Superior temporal gyrus (tissue), 1 donor: ENCODE measurements around the gene CEBPG.
A peak's percentile ranks its signal among the peaks of the same experiment; 100 is the strongest.

Experiments
- DNase-seq: peaks from one replicate; pipeline ENCODE4 v3.0.0-alpha.2; 2016; ENCODE audit errors: extremely low spot score

Gene CEBPG

DNA sequence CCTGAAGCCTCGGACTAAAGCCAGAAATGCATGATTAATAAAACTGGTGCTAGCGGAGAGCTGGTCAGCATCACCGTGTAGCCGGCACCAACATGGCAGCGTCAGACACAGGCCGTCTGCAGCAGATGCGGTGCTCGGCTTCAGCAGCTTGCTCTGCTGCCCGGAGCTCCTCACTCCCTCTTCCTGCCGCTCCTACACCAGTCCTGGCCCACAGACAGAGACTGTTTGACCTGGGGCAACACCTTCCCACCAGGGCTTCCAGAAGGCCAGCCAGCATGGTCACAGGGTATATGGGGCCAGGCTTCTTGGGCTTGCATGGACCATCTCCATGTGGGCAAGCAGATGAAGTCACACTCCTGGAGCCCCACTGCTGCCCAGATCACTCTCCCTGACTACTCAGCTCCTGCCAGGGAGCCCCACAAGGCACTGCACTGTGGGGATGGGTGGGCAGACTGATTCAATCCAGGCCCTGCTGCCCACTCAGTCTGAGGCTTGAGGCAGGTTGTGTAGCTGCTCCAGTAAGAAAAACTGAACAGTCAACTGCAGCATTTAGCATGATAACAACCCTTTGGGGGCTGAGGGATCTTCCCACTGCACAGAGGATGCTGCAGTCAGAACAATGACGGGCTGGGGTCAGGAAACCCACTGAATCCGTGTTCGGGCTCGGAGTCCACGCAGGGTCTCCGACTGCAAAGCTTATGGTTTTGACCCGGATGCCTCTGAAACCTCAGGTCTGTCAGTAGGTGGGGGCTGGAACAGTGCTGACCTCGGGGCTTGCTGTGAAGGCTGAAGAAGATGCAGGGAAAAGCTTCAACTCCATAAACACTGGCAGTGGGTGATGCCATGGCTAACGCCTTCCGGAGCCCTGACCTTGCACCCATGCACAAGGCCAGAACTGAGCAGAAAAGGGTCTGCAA lies 45.6 kb downstream of the CEBPG start:
- no peak for DNase-seq

DNA sequence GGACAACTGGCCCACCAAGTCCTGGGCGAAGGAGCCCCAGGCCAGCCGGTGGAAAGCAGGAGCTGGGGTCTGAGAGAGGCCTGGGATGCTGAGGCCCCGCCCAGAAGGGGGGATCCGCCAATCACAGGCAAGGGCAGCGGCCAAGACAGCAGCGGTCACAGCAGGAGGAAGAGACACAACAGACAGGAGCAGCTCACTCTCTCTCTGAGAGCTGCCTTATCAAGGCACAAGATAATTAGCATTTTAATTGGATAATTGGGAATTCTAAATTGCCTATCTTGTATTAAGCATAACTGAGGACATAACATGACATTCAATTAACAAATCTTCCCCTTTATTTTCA lies 46.2 kb downstream of the CEBPG start:
- no peak for DNase-seq

DNA sequence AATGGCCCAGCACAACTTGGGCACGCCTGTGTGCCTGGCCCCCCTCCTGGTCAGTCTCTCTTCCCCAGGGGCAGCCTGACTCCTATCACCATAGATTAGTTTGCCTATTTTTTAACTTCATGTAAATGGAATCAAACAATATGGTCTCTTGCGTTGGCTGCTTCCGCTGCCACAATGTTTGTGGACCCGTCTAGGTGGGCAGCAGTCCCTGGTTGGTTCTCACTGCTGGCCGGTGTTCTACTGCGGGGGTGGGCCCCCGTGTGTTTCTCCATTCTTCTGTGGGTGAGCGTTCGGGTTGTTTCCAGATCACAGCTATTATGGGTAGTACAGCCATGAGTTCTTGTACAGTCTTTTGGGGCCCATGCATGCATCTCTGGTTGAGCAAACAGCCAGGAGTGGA lies 47.3 kb downstream of the CEBPG start:
- DNase-seq = no peak

DNA sequence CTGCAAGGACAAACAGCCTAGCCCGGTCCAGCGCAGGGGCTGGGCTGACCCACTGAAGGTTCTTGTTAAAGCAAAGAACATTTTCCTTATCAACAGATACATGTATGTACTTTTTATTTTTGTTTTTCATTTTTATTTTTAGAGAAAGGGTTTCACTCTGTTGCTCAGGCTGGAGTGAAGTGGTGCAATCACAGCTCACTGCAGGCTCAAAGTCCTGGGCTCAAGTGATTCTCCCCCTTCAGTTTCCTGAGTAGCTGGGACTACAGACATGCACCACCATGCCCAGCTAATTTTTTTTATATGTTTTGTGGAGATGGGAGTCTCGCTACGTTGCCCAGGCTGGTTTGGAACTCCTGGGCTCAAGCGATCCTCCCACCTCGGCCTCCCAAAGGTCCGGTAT lies 47.9 kb downstream of the CEBPG start:
- DNase-seq = no peak

DNA sequence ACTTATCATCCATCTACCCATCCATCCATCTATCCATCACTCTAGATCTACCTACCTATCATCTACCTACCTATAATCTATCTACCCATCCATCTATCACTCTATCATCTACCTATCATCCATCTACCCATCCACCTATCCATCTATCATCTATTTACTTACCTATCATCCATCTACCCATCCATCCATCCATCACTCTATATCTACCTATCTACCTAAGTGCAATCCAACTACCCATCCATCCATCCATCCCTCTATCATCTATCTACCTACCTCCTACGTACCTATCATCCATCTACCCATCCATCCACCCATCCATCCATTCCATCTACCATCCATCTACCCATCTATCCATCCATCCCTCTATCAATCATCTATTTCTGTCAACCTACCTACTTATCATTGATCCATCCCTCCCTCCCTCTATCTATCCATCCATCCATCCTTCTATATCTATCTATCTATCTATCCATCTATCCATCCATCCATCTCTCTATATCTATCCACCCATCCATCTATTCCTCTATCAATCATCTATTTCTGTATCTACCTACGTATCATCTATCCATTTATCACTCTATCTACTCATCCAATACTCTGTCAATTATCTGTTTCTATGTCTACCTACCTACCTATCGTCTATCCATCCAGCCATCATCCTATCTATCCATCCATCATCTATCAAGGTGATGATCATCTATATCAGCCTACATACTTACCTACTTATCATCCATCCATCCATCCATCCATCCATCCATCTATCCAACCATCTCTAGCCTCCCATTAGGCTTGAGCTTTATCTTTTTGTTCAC lies 49.1 kb downstream of the CEBPG start:
- no peak for DNase-seq

DNA sequence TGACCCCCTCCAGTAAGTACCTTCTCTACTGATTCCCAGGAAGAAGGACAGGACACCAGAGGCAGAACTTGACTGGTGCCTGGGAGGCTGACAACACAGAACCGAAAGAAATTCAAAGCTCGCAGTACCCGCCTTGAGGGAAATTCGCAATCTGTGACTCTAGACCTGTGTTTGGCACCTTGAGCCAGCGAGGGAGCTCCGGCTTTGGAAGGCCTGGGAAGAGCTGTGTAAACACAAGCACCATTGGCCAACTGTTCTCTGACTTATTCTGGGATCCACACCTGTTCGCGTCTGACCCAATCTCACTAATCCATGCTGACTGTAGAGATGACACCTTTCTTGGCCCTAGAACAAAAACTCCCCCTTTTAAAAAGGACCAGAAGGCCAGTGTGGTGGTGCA lies 50.7 kb downstream of the CEBPG start:
- DNase-seq = no peak

DNA sequence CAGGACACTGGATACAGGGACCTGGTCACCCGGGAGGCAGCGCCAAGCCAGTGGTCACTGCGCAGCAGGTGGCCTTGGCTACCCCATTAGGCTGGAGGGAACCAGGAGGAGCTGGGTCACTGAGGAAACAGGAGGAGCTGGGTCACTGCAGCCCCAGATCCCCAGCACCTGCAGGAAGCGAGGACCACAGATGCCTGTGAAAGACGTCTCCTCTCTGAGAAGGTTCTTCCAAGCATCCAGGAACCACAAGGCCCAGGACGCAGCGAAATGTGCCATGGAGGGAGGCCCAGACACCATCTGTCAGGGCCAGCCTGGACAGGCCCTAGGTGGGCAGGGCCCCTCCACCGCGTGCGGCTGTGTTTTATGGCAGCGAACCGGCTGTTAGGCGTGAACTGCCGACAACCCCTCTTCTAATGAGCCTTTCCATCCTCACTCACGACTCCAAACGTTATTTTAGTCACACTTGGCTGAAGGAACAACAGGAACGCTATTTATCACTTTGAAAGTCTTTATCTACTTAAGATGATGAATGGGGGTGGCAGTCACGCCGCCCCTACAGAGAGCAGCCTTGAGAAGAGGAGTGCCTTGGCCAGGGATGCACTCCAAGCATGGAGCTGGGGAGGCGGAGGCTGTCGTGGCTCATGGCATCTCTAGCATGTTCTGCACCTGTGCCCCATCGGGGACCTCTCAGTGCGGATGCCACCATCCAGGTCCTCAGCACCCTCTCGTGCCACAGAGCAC lies 53.3 kb downstream of the CEBPG start:
- no peak for DNase-seq

DNA sequence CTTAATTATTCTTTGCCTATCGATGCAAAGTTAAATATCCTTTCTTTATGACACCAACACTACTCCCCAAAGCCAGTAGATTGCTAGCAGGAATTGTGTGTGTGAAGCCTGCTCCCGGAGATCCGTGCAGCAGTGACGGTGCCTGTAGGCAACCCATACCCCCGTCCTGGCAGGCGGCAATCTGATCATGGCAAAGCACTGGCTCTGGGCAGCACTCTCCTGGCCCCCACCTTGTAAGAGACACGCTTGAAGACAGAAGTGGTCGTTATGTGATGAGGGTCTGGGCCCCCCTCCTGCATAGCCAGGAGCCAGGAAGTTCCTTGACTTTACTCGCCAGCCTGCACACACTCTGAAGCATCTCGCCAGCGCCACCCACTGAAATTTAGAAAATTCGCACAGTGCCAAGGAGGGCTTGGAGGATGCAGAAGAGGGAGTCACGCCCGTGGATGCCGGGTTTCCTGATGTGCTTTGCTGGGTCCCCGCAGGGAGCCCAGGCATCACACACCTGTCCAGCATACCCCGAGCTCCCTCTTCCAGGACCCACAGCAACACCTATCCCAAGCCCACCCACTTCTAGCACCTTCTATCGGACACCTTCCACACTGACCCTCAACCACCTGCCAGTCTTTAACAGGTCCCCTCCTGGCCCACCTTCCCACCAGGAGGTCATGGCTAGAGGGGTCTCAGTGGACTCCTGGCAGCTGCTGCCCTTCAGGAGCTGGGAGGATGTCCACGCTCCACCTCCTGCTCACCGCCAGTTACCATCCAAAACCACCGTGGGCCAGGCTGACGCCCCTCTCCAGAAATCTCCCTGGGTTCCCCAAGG lies 54.5 kb downstream of the CEBPG start:
- no peak for DNase-seq

DNA sequence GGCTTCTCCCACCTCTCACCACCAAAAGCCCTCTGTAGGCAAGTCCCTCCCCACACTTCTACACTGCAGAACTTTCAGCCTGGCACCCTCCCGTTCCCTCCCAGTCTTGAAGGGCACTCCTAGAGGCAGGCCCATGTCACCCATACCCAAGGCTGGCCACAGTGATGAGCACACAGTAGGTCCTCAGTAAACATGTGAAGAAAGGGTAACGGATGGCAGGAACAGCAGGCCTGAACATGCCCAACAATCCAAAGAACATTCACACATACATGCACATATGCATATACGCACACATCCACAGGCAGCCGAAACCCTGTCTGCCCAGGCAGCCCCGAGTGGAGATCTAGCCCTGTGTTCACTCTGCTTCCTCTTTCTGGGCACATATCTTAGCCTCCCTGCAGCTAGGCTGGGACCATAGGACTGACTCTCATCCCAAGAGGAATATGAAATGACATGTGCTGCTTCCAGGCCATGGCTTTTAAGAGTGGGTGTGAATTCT lies 55.2 kb downstream of the CEBPG start:
- no peak for DNase-seq

DNA sequence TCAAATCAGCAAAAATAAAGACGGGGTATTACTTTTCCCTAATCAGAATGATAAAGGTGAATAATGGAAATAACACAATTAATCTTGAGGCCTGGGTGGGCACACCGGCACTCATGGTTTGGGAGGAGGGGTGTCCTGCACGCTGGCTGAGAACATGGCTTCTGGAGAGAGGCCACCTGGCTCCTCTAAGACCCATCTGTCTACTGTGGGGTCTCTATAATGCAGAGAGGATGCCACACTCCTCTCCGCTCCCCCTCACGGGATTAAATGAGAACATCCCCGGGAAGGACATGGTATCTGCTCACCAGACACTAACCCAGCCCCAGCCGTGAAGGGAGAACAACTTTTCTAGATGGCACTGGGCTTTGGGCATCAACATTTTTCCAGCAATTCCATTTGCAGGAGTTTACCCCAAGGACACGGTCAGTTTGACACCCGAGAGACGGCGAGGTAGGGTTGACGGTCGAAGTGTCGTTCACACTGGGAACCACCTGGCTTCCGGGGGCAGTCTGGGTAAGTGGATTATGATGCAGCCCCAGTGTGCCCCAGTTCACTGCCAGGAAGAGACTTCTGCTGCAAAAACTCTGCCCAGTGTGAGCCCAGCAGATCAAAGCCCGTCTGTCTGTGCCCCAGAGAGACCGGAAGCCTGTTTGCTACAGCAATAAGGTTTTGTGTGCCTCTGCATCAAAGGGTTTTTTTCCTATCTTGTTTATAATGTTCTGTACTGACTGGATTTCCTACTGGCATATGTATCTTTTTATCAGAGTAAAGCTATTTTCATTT lies 56.6 kb downstream of the CEBPG start:
- no peak for DNase-seq

DNA sequence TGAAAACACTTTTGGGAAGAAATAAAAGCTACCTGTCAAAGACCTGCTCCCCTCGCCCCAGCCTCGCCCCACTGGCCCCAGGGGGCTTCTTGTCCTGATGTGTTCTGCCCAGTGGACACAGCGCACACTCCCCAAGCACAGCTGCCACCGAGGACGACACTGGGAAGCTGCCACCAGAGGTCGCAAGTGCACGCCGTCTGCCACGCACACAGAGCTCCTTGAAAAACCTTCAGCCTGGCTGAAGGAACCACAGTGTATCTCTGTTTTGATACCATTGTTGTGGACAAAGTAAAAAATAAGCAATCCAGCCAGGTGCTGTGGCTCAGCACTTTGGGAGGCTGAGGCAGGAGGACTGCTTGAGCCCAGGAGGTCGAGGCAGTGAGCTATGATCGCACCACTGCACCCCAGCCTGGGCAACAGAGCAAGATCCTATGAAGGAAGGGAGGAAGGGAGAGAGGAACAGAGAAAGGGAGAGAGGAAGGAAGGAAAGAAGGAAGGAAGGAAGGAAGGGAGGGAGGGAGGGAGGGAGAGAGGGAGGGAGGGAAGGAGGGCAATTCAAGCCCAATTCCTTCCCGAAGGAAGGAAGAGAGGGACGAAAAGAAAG lies 57.3 kb downstream of the CEBPG start:
- DNase-seq = peak; percentile 85

DNA sequence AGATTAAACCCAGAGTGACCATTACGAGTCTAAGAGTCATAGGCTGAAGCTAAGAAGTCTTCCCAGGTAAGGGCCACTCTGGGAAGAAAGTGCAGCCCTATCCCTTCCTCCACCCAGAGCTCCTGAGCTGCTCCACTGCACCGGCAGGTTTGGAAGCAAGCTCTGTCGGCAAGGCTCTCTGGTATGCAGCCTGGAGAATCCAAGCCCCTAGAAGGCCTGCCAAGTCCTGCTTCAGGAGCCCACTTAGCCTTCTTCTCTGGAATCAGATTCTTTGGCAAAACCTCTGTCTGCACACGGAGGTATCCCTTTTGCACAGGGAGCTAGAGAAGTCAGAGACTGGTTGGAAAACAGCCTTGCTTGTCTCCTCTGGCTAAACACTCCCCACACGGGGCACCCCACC lies 58.5 kb downstream of the CEBPG start:
- DNase-seq = no peak
